ENCODE data around the gene OR2T2.
"Not testable (repeated sequence)": the region's sequence is repeated elsewhere in the genome, so short reads cannot be mapped to it uniquely, and the experiment has no call there.

Gene OR2T2

GRCh38 chr1:248500305-248501035, 55.0 kb downstream of the OR2T2 start:
- H3K4me3 ChIP-seq (ENCODE audit: low read depth, low read length); in situ Hi-C loops (cut with HindIII; ENCODE audit: low pct_ligation_motif_present, low sequenced_read_pairs); H3K27me3 ChIP-seq (replicated peaks); H3K27ac ChIP-seq; DNase-seq; H3K36me3 ChIP-seq (replicated peaks): not testable (repeated sequence)
